Upper lobe of left lung (tissue), 6 donors: ENCODE results near the gene PCCA. TPM values are rescaled to one million over a fixed set of nuclear protein-coding genes. Genes with fewer than 3 reads are reported as not detected.

Experiments used
- ATAC-seq, 2 donors: fragments of 200-7000 bp; cut with Tn5 transposase; one replicate each; pipeline ENCODE4 v1.9.1; 2022; ENCODE audit warnings: mild to moderate bottlenecking in 2 of 2, moderate library complexity in 2 of 2; ENCODE audit not compliant: low FRiP score in 2 of 2
- DNase-seq, 2 donors: peaks; one replicate each; pipeline ENCODE4 v3.0.0-alpha.2; 2019 to 2020
- H3K27ac ChIP-seq, 4 donors: fragments of 200-600 bp; sonication (generic); one replicate each; pipeline ENCODE4 v1.5.1; 2016 to 2019
- H3K27me3 ChIP-seq, 4 donors: fragments of 200-600 bp; sonication (generic); one replicate each; pipeline ENCODE4 v1.5.1; 2017 to 2019
- H3K36me3 ChIP-seq, 4 donors: fragments of 200-600 bp; sonication (generic); one replicate each; pipeline ENCODE4 v1.5.1; 2016 to 2019
- H3K4me1 ChIP-seq, 4 donors: fragments of 200-600 bp; sonication (generic); one replicate each; pipeline ENCODE4 v1.5.1; 2018 to 2019
- H3K4me3 ChIP-seq, 4 donors: fragments of 200-600 bp; sonication (generic); one replicate each; pipeline ENCODE4 v1.5.1; 2017 to 2019; ENCODE audit warnings: mild to moderate bottlenecking in 2 of 4, moderate library complexity in 1 of 4
- H3K9me3 ChIP-seq, 4 donors: fragments of 200-600 bp; sonication (generic); one replicate each; pipeline ENCODE4 v1.5.1; 2018 to 2019
- EP300 ChIP-seq, 4 donors: sonication (generic); formaldehyde crosslinking; IDR thresholded peaks; one replicate each; pipeline ENCODE4 v1.5.1; 2017; ENCODE audit warnings: antibody characterized with exemption in 4 of 4, control low read depth in 2 of 4
- POLR2A ChIP-seq, 4 donors: fragments of 450-650 bp; IDR thresholded peaks; one replicate each; pipeline ENCODE4 v1.5.1; 2016 to 2017; ENCODE audit warnings: antibody characterized with exemption in 4 of 4, mild to moderate bottlenecking in 2 of 4
- POLR2AphosphoS5 ChIP-seq, 2 donors: sonication (generic); formaldehyde crosslinking; IDR thresholded peaks; one replicate each; pipeline ENCODE4 v1.5.1; 2017; ENCODE audit warnings: antibody characterized with exemption in 2 of 2
- WGBS, 2 donors: methylation state at CpG; one replicate each; pipeline ENCODE4 v1.1.5; 2017 to 2018; 5-methylcytosine and 5-hydroxymethylcytosine counted together
- total RNA-seq, 6 donors: library from RNA; depleted of rRNA in 4 of 6; stranded (reverse); fragments of >200 nt in 4 of 6; gene quantifications; one replicate each; pipeline versions ENCODE4 v1.1.0 to v1.2.1, GENCODE V29; 2016 to 2021
- TF ChIP-seq, protein P1 (sequence below), 6 experiments: fragments of 450-650 bp in 4 of 6; fragments of 200-600 bp in 2 of 6; sonication (generic) in 2 of 6; IDR thresholded peaks; one replicate each; pipeline ENCODE4 v1.5.1; 2016 to 2019; ENCODE audit warnings: antibody characterized with exemption in 6 of 6
- donor health status: DM: no; HTN: no; CAD: no; lungs with moderate emphysema.
- donor health status: DM: no; HTN: yes; CAD: no; lungs with severe emphysema.

The PCCA gene
- total RNA-seq, 6 donors from 2014 or later: 23.1 to 43.4 (median 30.0) TPM

- ATAC-seq (no peak), DNase-seq (no peak)
- H3K36me3 ChIP-seq: no peaks in the 10 kb centered on the region
- 57 to 61% methylated on average over 4 of the region's 4 CpGs for WGBS, 2 donors
- TF ChIP-seq POLR2A (IDR thresholded peaks at IDR 0.05): no peak
- TF ChIP-seq, protein P1, sequence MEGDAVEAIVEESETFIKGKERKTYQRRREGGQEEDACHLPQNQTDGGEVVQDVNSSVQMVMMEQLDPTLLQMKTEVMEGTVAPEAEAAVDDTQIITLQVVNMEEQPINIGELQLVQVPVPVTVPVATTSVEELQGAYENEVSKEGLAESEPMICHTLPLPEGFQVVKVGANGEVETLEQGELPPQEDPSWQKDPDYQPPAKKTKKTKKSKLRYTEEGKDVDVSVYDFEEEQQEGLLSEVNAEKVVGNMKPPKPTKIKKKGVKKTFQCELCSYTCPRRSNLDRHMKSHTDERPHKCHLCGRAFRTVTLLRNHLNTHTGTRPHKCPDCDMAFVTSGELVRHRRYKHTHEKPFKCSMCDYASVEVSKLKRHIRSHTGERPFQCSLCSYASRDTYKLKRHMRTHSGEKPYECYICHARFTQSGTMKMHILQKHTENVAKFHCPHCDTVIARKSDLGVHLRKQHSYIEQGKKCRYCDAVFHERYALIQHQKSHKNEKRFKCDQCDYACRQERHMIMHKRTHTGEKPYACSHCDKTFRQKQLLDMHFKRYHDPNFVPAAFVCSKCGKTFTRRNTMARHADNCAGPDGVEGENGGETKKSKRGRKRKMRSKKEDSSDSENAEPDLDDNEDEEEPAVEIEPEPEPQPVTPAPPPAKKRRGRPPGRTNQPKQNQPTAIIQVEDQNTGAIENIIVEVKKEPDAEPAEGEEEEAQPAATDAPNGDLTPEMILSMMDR (IDR thresholded peaks at IDR 0.05): no peak
- no peak for TF ChIP-seq EP300 (IDR thresholded peaks at IDR 0.05)
- TF ChIP-seq POLR2AphosphoS5 (IDR thresholded peaks at IDR 0.05): no peak
- H3K4me1 ChIP-seq: peaks cover 8 to 19% (median 12%) of the 10 kb centered on the region in 4 donors
- no peaks in the 10 kb centered on the region for H3K9me3 ChIP-seq
- no peaks in the 10 kb centered on the region for H3K27me3 ChIP-seq
- no peak overlapping the region for H3K27ac ChIP-seq
- H3K4me3 ChIP-seq: no peak overlapping the region
Observed at GRCh38 chr13:100234006-100234405, 145.1 kb downstream of the PCCA start.

DNA sequence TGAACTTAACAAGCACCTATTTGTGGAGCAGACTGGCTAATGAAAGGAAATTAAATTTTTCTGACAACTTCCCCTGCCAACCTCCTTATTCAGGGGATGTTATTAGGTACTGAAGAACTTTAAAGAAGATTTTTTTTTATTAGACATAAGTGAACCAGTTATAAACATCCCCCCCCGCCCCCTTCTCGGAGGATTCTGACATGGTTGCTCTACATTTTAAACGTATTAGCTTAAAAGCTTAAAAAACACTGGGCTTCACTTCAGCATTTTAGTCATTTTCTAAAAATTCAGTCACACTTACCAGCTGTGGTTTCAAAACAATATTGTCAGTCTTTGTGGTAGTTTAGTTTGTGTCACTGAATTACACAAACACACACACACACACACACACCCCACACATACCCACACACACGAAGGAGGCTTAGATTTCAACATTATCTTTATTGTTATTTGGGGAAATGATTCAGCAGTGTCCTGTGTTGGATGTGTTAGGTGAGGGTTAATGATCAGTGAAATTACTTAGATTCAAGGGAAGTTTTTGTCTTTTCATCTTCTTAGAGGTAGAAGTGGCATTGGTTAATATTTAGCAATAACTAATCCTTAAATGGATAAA lies 145.7 kb downstream of the PCCA start:
- no peaks in the 10 kb centered on the region for H3K36me3 ChIP-seq
- no peak for TF ChIP-seq EP300 (IDR thresholded peaks at IDR 0.05)
- TF ChIP-seq POLR2AphosphoS5 (IDR thresholded peaks at IDR 0.05): no peak
- no peak overlapping the region for H3K4me3 ChIP-seq
- H3K27ac ChIP-seq: no peak overlapping the region
- H3K27me3 ChIP-seq: no peaks in the 10 kb centered on the region
- H3K4me1 ChIP-seq: peaks cover 8 to 19% (median 12%) of the 10 kb centered on the region in 4 donors
- no peaks in the 10 kb centered on the region for H3K9me3 ChIP-seq
- WGBS, 2 donors: 73 to 78% methylated on average over 4 of the region's 4 CpGs
- DNase-seq (no peak), ATAC-seq (no peak)

DNA sequence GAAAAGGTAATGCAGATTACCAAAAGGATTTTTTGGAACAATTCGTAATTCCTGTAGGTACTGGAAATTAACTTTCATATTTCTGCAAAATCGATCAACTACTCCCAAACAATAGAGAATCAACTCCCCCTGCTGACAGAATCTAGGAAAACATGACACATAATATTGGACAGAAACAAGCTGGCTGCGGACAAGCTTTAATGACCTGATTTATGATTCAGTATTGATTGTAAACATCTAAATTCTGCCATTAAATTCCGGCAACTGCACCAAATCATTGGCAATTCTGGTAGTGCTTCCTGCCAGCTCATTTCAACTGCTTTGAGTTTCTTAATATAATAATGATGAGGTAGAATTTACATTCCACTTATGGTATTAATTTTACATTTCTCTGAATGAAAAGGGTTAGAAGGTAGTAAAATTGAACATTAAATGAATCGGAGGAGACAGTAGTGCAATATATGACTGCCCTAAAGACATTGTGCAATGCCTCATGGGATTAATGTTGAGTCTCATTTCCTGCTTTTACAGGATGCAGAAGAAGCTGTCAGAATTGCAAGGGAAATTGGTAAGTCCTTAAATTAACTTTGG lies 146.5 kb downstream of the PCCA start:
- Histone ChIP-seq H3K27ac (no peak overlapping the region), H3K9me3 (no peaks in the 10 kb centered on the region), H3K27me3 (no peaks in the 10 kb centered on the region), H3K36me3 (no peaks in the 10 kb centered on the region), H3K4me1 (peaks cover 2 to 13% (median 7%) of the 10 kb centered on the region in 4 donors), H3K4me3 (no peak overlapping the region)
- ATAC-seq (peak in 1 of 2 donors; percentile 65), DNase-seq (no peak)
- WGBS, 2 donors: 34 to 39% methylated on average over 5 of the region's 5 CpGs
- TF ChIP-seq, protein P1 (IDR thresholded peaks at IDR 0.05): peak in 4 of 6 experiments; percentile 40 to 65 (median 56)
- no peak for TF ChIP-seq POLR2AphosphoS5 (IDR thresholded peaks at IDR 0.05)

DNA sequence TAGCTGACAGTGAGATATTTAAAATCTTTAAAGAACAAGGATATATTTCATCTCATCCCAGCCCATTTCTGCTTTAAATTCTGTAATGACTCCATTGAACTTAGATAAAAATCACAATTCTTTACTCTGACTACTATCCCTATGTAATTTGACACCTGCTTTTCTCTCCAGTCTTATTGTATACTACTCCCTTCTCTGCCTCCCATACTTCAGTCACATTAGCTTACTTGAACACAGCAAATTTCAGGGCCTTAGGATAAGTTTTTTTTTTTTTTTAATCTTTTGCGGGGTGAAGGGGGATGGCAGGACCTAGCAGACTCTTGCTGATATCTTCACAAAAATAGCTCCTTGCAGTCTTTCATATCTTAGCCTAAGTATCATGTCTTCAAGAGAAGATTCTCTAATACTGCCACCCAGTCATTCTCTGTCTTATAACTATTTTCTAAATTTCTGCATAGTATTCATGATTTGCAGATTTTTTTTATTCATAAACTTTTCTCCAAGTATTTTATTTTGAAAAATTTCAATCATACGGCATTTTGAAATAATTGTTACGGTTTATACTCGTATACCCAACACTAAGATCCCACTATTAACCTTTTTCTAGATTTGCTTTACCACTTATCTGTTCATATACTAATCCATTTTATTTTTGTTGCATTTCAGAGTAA lies 151.4 kb downstream of the PCCA start:
- Histone ChIP-seq H3K36me3 (no peaks in the 10 kb centered on the region), H3K4me3 (no peak overlapping the region), H3K27me3 (no peaks in the 10 kb centered on the region), H3K4me1 (peaks cover 0 to 5% (median under 1%) of the 10 kb centered on the region in 4 donors), H3K9me3 (no peaks in the 10 kb centered on the region), H3K27ac (no peak overlapping the region)
- 96 to 98% methylated on average over 4 of the region's 4 CpGs for WGBS, 2 donors
- no peak for DNase-seq
- no peak for ATAC-seq
- TF ChIP-seq POLR2AphosphoS5 (IDR thresholded peaks at IDR 0.05) (no peak), POLR2A (IDR thresholded peaks at IDR 0.05) (no peak), EP300 (IDR thresholded peaks at IDR 0.05) (no peak)
- TF ChIP-seq, protein P1 (IDR thresholded peaks at IDR 0.05): no peak

DNA sequence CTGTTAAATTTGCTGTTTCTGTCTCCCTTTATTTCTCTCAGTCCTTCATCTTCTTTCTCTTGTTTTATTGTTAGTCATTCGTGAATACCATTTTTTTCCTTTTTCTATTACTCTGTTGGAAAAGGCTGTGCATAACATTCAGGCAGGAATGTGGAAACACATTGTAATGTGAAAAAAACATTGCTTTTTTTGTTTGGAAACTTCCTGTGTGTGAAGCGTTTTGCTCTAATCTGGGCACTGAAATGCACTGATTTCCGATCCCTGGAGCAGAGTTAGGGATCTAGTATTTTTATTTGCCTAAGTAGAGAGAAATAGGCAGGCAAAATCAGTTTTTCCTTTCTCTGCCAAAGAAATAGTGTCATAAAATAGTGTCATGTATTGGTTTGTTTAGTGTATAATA lies 155.5 kb downstream of the PCCA start:
- 60 to 80% methylated on average over 3 of the region's 3 CpGs for WGBS, 2 donors
- TF ChIP-seq EP300 (IDR thresholded peaks at IDR 0.05) (no peak), POLR2AphosphoS5 (IDR thresholded peaks at IDR 0.05) (no peak), POLR2A (IDR thresholded peaks at IDR 0.05) (no peak)
- TF ChIP-seq, protein P1 (IDR thresholded peaks at IDR 0.05): no peak
- DNase-seq: no peak
- H3K27me3 ChIP-seq: no peaks in the 10 kb centered on the region
- no peaks in the 10 kb centered on the region for H3K36me3 ChIP-seq
- H3K4me1 ChIP-seq: no peaks in the 10 kb centered on the region
- no peak for ATAC-seq
- no peak overlapping the region for H3K4me3 ChIP-seq
- no peak overlapping the region for H3K27ac ChIP-seq
- H3K9me3 ChIP-seq: peaks cover 0 to 11% (median 0%) of the 10 kb centered on the region in 4 donors
